ENCODE measurements around the gene CELF4.
"Not testable (repeated sequence)": the region's sequence is repeated elsewhere in the genome, so short reads cannot be mapped to it uniquely, and the experiment has no call there.

The CELF4 gene

GRCh38 chr18:37471637-37472036 is 94.0 kb downstream of the CELF4 start:
- no peak for TF ChIP-seq Cebpa-rat (IDR thresholded peaks at IDR 0.05)
- H4K20me1 ChIP-seq = no peaks in the 10 kb centered on the region; a peak in 1 of 22 replicates
- no peaks in the 10 kb centered on the region for H3K27me3 ChIP-seq

DNA sequence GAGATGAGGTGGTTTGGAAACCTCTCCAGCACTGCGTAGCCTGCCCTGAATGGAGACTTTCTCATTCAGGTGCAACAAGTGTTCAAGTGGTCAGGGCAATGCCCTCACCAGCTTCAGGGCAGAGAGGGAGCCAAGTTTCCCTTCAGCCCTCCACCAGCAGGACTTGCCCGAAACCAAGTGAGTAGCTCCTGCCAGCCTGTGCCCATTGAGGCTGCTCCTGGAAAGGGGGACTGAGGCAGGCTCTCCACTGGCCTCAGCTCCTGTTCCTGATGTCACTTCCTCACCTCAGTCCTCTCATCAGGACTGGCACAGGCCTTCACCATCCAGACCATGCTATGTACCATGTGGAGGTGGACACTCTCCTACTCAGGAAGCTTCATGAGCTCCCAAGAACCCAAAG is 94.6 kb downstream of the CELF4 start:
- H3K27me3 ChIP-seq = no peaks in the 10 kb centered on the region

More at GRCh38 chr18:37471637-37472036, 94.0 kb downstream of the CELF4 start:
- H3K9me3 ChIP-seq (replicated peaks in 1 of 11) = no peaks in the 10 kb centered on the region
- peaks cover 0 to 4% (median 0%) of the 10 kb centered on the region in 10 experiments; a peak in 1 of 20 replicates for H3K4me1 ChIP-seq
- no peak overlapping the region for H3K4me2 ChIP-seq
- no peak overlapping the region for H3K9ac ChIP-seq
- H3K27ac ChIP-seq = no peak overlapping the region
- no peaks in the 10 kb centered on the region for H3K36me3 ChIP-seq
- no peak overlapping the region for H3K4me3 ChIP-seq

GRCh38 chr18:37467002-37467662 is 98.5 kb downstream of the CELF4 start:
- Histone ChIP-seq H3K27me3 (no peaks in the 10 kb centered on the region), H3K36me3 (no peaks in the 10 kb centered on the region), H3K4me2 (no peak overlapping the region), H3K9me3 (replicated peaks in 1 of 11) (no peaks in the 10 kb centered on the region), H4K20me1 (no peaks in the 10 kb centered on the region), H3K9ac (no peak overlapping the region), H3K4me3 (no peak overlapping the region), H3K4me1 (peaks cover 0 to under 1% (median 0%) of the 10 kb centered on the region in 10 experiments; a peak in 1 of 20 replicates), H3K27ac (no peak overlapping the region)
- TF ChIP-seq Cebpa-rat (IDR thresholded peaks at IDR 0.05) = no peak

More for the DNA sequence above, 94.6 kb downstream of the CELF4 start:
- no peak overlapping the region for H3K9ac ChIP-seq
- H3K4me2 ChIP-seq = no peak overlapping the region
- H3K9me3 ChIP-seq (replicated peaks in 1 of 11) = no peaks in the 10 kb centered on the region
- no peak overlapping the region for H3K27ac ChIP-seq
- no peaks in the 10 kb centered on the region for H3K36me3 ChIP-seq
- TF ChIP-seq Cebpa-rat (IDR thresholded peaks at IDR 0.05) = no peak
- H3K4me1 ChIP-seq = peaks cover 0 to 4% (median 0%) of the 10 kb centered on the region in 10 experiments; a peak in 1 of 20 replicates
- no peak overlapping the region for H3K4me3 ChIP-seq
- no peaks in the 10 kb centered on the region; a peak in 1 of 22 replicates for H4K20me1 ChIP-seq

DNA sequence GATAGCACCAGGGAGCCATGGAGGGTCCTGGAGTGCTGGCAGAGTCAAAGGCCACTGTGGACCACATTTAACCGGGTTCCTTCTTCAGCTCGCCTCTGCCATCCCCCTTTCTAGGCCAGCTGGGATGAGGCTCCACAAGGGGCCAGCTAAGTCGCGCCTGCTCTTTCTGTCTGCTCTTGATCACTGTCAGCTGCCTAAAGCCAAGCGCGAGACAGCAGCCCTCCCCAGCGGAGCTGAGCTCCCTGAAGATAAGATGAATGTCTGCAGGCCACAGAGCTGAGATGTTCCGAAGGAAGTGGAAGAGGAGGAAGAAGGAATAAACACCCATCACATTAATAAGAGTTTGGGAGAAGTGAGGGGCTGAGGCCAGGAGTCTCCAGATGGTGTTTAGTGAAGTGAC is 99.6 kb downstream of the CELF4 start:
- H3K4me1 ChIP-seq = no peaks in the 10 kb centered on the region
- H3K4me2 ChIP-seq = no peak overlapping the region
- H3K27me3 ChIP-seq = no peaks in the 10 kb centered on the region
- no peak for TF ChIP-seq Cebpa-rat (IDR thresholded peaks at IDR 0.05)
- H3K9ac ChIP-seq = no peak overlapping the region
- no peak overlapping the region for H3K4me3 ChIP-seq
- no peaks in the 10 kb centered on the region for H3K36me3 ChIP-seq
- no peak overlapping the region for H3K27ac ChIP-seq
- no peaks in the 10 kb centered on the region for H3K9me3 ChIP-seq (replicated peaks in 1 of 11)
- H4K20me1 ChIP-seq = no peaks in the 10 kb centered on the region

- H3K9ac ChIP-seq = no peak overlapping the region
- no peaks in the 10 kb centered on the region for H3K9me3 ChIP-seq (replicated peaks in 1 of 11)
- H3K4me2 ChIP-seq = no peak overlapping the region
- no peak overlapping the region for H3K4me3 ChIP-seq
- H3K4me1 ChIP-seq = no peaks in the 10 kb centered on the region
- no peak for TF ChIP-seq Cebpa-rat (IDR thresholded peaks at IDR 0.05)
- H3K36me3 ChIP-seq = no peaks in the 10 kb centered on the region
- no peaks in the 10 kb centered on the region for H3K27me3 ChIP-seq
- no peaks in the 10 kb centered on the region for H4K20me1 ChIP-seq
- H3K27ac ChIP-seq = no peak overlapping the region
These were observed 101.3 kb downstream of the CELF4 start for GRCh38 chr18:37464257-37464656.

- not testable (repeated sequence) for H3K9me3 ChIP-seq (replicated peaks in 1 of 11)
These were observed 104.3 kb downstream of the CELF4 start for GRCh38 chr18:37461329-37461728.

GRCh38 chr18:37460604-37461003 is 105.0 kb downstream of the CELF4 start:
- Histone ChIP-seq H3K9ac (no peak overlapping the region), H3K27ac (no peak overlapping the region), H3K9me3 (replicated peaks in 1 of 11) (no peaks in the 10 kb centered on the region), H3K4me3 (no peak overlapping the region), H3K27me3 (no peaks in the 10 kb centered on the region), H3K4me1 (no peaks in the 10 kb centered on the region), H3K4me2 (no peak overlapping the region), H4K20me1 (no peaks in the 10 kb centered on the region; a peak in 1 of 22 replicates), H3K36me3 (no peaks in the 10 kb centered on the region)
- TF ChIP-seq Cebpa-rat (IDR thresholded peaks at IDR 0.05) = no peak

More at GRCh38 chr18:37461329-37461728, 104.3 kb downstream of the CELF4 start:
- H4K20me1 ChIP-seq, H3K27ac ChIP-seq, H3K9ac ChIP-seq, H3K36me3 ChIP-seq, H3K4me3 ChIP-seq, H3K27me3 ChIP-seq, H3K4me2 ChIP-seq, H3K4me1 ChIP-seq: not testable (repeated sequence)

- Histone ChIP-seq H3K4me2 (no peak overlapping the region), H3K9me3 (replicated peaks in 1 of 11) (no peaks in the 10 kb centered on the region), H3K36me3 (no peaks in the 10 kb centered on the region), H3K4me1 (no peaks in the 10 kb centered on the region), H3K27me3 (no peaks in the 10 kb centered on the region), H3K9ac (no peak overlapping the region), H3K27ac (no peak overlapping the region), H3K4me3 (no peak overlapping the region), H4K20me1 (no peaks in the 10 kb centered on the region; a peak in 1 of 22 replicates)
- TF ChIP-seq Cebpa-rat (IDR thresholded peaks at IDR 0.05) = no peak
These were observed 106.9 kb downstream of the CELF4 start for GRCh38 chr18:37458697-37459096.

DNA sequence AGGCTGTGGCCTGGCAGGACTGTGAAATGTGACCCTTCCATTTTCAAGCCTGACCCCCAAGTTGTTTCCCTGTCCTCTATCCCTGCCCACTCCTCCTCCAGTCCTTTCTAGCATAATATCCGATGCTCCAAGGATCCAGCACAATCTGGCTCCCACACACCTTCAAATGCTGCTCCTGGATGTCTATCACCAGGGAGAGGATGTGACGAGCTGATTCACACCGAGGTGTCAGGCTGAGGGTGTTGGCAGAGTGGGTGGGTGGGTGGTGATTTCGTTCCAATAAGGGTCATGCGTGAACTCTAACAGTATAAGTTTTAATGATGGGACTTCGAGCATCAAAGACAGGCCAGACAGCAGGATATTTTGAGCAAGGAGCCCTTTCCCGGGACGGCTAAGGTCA is 107.8 kb downstream of the CELF4 start:
- no peaks in the 10 kb centered on the region for H3K27me3 ChIP-seq
- no peak overlapping the region for H3K9ac ChIP-seq
- H3K4me1 ChIP-seq = peaks cover 2 to 5% (median 4%) of the 10 kb centered on the region in 10 experiments; a peak in 13 of 20 replicates
- no peak overlapping the region for H3K4me2 ChIP-seq
- no peak for TF ChIP-seq Cebpa-rat (IDR thresholded peaks at IDR 0.05)
- H4K20me1 ChIP-seq = no peaks in the 10 kb centered on the region; a peak in 1 of 22 replicates
- no peak overlapping the region for H3K4me3 ChIP-seq
- H3K36me3 ChIP-seq = no peaks in the 10 kb centered on the region
- H3K27ac ChIP-seq = no peak overlapping the region
- H3K9me3 ChIP-seq (replicated peaks in 1 of 11) = no peaks in the 10 kb centered on the region

GRCh38 chr18:37457341-37457740 is 108.3 kb downstream of the CELF4 start:
- no peak overlapping the region for H3K9ac ChIP-seq
- H3K9me3 ChIP-seq (replicated peaks in 1 of 11) = no peaks in the 10 kb centered on the region
- H3K4me3 ChIP-seq = no peak overlapping the region
- peaks cover 5 to 9% (median 8%) of the 10 kb centered on the region in 10 experiments; a peak in 13 of 20 replicates for H3K4me1 ChIP-seq
- no peaks in the 10 kb centered on the region for H3K36me3 ChIP-seq
- H4K20me1 ChIP-seq = no peaks in the 10 kb centered on the region; a peak in 1 of 22 replicates
- no peak overlapping the region for H3K27ac ChIP-seq
- H3K27me3 ChIP-seq = no peaks in the 10 kb centered on the region
- no peak overlapping the region for H3K4me2 ChIP-seq
- no peak for TF ChIP-seq Cebpa-rat (IDR thresholded peaks at IDR 0.05)

Data from BLaER1 treated with 17β-estradiol and CSF1 and Interleukin-3, amounts not matched to agents 10 nM and 100 nM (cell line).